Esophagus mucosa (tissue), 1 donor: ENCODE results near the gene TNNT1. TPM values are rescaled to one million over a fixed set of nuclear protein-coding genes. Genes with fewer than 3 reads are reported as not detected.
"Not testable (repeated sequence)": the region's sequence is repeated elsewhere in the genome, so short reads cannot be mapped to it uniquely, and the experiment has no call there.

Source experiments
- ATAC-seq: fragments of 200-7000 bp; cut with Tn5 transposase; one replicate; pipeline ENCODE4 v1.9.1; 2020
- total RNA-seq: library from RNA; stranded (reverse); gene quantifications from one replicate; pipeline ENCODE4 v1.2.4, GENCODE V29; 2023
- donor health status: DM: yes; HTN: yes; CAD: no.

TNNT1 gene, protein sequence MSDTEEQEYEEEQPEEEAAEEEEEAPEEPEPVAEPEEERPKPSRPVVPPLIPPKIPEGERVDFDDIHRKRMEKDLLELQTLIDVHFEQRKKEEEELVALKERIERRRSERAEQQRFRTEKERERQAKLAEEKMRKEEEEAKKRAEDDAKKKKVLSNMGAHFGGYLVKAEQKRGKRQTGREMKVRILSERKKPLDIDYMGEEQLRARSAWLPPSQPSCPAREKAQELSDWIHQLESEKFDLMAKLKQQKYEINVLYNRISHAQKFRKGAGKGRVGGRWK
- 9.4 TPM for total RNA-seq

DNA sequence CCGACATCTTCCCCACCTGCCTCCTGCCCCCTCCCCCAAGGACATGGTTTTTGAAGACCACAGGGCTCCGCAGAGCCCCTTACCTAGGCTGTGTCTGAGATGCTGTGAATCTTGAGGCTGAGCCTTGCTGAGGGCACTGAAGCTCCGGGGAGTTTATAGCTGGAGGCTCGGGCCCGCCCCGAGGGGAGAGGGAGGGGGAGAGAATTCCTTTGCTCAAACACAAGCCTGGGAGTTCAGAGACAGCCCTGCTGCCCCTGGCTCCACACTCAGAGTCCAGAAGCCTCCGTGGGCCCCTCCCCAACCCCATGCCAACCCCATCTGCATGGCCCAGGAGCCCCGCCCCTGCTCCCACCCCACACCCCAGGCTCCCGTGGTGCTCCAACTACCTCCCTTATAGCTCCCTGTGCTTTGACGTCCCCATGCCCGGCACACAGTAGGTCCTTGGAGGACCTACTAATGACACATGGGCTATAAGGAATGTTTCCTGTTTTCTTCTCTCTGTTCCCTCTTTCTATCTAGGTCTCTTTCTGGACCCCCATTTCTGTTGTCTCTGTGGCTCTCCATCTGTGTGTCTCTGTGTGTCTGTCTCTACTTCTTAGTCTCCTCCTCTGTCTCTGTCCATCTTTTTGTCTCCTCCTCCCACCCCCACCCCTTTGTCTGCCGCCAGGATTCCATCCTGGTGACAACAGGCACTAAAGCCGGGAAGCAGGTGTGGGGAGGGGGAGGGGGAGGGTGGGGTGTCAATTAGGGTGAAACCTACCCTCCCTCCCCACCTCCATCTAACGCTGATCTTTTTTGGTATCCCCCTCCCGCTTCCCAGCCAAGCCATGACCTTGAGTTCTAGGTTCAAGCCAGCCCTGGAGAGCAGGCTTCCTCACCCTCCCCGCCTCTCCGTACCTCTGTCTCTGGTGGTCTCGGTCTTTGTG lies at the start of gene TNNT1:
TSS of gene TNNT1 (minus strand) at position 129 of the 926 bp plus-strand sequence. CDS start 2,049 bp downstream, outside the sequence.
- ATAC-seq: no peak

DNA sequence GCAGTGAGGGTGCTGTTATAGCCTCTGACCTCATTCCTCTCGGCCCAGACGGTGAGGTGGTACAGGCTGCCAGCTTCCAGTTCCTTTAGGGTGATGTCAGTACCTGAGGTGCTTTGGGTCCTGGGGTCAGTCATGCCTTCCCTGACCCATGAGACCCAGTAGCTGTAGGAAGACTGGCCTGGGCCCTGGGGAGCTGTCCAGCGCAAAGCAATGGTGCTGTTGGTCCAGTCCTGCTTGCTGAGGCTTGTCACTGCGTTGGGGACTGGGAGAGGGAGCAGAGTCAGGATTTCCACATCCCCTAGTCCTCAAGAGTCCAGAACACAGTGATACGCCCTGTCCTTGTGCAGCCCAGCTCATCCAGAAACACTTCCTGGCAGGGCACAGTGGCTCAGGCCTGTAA lies 49.6 kb upstream of the TNNT1 start:
- ATAC-seq: no peak

DNA sequence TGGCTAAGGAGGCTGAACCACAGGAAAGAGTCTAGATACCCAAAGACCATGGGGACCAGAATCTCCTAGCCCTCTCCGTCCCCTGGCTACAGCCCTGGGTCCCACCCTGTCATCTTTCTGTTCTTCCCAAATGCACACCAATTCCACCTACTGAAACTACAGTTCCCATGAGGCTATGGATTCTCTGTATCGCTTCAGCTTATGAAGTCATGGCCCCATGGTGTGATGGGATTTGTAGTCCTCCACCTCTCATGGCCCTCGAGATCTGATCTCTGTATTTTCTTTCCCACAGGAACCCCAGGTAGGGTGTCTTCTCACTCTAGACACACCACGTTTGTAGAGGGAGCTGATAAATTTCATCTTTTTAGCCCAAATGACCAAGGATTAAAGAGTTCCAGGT lies 48.5 kb upstream of the TNNT1 start:
- no peak for ATAC-seq

DNA sequence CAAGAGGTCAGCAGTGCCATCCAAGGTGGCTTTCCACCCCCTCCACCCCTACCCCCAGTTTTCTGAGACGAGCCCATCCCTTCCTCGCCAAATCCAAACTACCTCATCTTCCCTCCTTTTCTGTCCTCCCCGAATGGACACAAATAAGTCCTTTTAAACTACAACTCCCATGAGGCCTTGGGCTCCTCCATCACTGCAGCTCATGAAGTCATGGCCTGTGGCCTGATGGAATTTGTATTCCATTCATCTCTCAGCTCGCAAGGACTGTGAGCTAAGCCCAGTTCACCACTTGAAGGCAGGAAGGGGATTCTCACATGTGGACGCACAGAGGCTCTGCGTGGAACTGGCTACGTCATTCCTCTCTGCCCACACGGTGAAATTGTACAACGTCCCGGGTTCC lies 47.8 kb upstream of the TNNT1 start:
- ATAC-seq: no peak

DNA sequence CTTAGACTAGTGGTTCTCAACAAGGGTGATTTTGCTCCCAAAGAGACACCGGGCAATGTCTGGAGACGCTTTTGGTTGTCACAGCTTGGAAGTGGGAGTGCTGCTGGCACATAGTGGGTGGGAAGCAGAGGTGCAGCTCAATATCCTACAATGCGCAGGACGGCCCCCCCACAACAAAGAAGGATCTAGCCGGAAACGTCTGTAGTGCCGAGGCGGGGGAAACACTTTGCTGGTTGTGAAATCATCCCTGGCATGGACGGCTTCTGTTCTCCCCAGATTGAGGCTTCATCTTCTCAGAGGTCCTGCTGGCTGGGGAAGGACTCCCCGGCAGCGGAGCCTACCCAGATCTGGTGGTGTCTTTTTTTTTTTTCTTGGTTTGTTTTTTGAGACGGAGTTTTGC lies 44.5 kb upstream of the TNNT1 start:
- ATAC-seq: no peak

DNA sequence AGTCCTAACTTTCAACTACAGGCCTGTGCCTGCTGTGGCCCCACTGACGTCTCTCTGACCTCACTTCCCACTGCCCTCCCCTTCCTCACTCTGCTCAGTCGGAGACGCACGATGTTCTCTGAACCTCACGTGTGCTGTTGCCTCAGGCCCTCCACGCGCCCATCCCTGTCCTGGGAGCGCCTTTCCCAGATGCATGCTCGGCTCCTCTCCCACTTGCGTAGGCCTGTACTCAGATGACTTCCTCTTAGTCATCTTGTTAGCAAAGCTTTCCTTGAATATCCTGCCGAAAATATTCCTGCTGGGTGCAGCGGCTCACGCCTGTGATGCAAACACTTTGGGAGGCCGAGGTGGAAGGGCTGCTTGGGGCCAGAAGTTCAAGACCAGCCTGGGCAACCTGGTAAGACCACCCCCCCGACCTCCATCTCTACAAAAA lies 40.4 kb upstream of the TNNT1 start:
- ATAC-seq: peak; percentile 99

DNA sequence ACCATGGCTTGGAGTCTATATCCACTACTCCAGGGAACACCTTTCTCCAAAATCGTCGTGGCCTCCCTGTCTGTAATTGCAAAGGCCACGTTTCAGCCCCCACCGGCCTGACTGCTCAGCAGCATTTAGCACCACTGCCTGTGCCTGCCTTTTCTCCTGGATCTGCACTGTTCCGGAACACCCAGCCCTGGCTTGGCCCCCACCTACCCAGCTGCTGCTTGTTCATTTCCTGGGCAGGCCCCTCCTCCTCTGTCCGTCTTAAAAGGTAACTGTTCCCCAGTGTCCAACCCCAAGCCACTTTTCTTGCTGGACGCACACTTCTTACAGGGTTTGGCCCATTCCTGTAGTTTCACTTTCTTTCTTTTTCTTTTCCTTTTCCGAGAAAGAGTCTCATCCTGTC lies 39.6 kb upstream of the TNNT1 start:
- peak; percentile 8 for ATAC-seq

DNA sequence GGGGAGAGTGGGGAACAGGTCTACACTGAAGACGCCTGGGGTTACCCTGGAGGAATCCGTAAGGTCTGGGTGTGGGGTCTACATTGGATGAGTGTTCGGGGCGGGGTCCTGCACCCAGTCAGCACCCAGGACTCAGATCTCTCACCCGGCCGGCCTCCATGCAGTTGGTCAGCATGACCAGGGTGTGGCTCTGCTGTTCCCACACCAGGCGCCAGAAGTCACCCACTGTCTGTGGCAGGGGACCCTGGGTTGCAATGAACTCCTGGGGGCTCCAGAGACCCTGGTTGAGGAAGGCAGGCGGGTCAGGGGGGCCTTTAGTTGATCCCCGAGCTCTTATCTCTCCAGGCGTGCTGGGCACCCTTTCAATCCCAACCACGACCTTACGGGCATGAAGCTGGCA lies 37.1 kb upstream of the TNNT1 start:
- no peak for ATAC-seq

DNA sequence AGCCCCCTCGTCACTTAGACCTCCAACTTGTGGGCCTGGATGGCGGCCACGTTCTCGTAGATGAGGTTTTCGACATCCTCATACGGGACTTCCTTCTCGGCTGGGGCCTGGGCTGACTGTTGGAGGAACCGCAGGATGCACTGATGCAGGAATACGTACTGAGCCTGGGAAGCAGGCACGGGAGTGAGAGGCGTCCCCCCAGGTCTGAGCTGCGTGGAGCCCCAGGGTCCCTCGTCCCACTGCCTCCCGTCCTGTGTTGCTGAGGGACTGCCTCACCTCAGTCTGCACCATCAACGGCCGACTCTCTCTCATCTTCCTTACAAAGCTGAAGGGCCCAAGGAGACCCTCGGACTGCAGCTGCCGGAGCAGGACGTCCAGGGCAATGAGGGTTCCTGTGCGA lies 32.7 kb upstream of the TNNT1 start:
- ATAC-seq: no peak

DNA sequence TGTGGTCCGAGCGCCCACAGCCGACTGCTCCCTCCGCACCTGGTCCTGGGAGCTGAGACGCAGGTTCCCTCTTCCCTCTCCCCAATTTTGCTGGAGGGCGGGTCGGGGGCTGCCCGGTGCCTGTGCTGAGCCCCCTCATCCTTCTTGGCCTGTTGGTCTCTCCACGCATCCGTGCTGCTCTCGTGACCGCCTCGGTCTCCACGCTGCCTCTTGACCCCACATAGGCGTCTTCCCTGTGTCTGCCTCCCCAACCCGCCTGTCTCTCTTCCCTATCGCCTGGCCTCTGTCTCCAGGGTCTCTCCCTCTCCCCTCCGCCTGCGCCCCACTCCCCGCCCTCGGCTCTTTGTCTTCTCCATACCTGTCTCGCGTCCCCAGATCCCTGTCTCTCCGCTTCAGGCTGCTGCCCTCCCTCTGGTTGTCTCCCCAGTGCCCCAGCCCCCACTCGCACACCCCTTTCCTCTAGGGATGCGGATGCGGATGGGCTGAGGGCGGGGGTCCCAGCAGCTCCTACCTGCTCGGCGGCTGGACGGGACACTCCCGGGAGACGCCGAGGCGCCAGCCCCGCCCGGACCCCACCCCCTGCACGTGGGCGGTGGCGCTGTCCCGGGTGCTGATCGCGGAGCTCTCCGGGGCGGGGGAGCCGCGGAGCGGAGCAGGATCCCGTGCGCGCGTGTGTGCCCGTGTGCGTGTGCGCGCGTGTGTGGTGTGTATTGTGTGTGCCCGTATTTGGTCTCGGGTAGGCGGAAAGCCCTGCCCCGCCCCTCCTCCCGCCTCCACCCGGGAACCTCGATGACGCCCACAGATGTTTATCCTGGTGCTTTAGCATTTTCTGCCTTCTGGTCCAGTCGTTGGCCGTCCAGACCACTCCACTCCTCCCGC lies 30.8 kb upstream of the TNNT1 start, which contains the start of gene SYT5:
TSS of gene SYT5 (minus strand) at position 684 of the 879 bp plus-strand sequence. CDS start 1,248 bp downstream, outside the sequence.
- peak; percentile 77 for ATAC-seq

DNA sequence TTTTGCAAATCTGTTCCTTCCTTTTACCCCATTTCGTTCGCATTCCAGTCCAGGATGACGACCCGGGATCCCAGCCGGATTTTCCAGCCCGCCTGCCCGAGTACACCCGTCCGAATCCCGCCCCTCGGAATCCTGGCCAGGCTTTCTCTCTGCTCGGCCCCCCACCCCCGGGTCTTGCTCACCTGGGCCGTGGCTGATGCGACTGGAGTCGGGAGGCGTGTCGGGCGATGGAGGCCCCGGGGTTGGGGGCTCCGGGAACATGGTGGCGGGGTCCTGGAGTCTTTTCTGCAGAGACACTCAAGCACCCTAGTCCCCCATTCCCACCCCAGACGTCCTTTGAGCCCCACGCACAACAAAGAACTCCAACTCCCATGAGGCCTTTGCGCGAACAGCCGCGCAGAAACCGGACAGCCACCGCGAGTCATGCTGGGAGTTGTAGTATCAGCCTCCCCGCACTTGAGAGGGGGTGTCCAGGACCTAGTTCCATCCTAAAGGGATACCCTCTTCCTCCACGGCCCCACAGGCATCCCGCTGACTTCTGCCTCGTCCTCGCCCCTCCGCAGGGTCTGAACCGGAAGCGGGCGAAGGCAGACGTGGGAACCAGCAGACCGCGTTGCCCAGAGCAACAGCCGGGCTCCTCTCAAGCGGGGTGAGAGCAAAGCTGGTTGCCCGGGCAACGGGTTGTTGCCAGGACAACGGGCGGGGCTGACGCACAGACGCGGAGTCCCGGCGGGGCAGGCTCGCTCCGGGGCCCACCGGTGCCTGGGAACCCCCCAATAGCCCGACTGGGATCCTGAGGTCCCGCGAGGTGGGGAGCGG lies 30.0 kb upstream of the TNNT1 start:
- peak; percentile 44 for ATAC-seq

DNA sequence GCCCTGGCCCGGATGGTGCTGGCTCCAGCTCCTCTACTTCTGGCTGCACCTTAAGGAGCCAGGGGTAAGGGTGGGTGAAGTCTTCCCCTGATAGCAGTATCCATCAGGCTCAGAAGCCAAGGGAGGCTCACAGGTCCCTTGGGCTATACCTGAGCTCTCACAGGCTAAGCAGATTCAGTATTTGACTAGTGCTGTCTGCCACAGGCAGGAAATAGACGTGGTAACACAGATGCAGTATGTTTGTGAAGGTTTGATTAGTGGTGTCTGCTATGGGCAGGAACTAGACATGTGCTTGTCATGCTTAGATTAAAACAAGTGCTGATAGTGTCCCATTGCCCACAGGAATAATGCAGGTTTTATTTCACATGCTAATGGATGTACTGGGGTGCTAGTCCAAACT lies 27.1 kb upstream of the TNNT1 start:
- no peak for ATAC-seq

DNA sequence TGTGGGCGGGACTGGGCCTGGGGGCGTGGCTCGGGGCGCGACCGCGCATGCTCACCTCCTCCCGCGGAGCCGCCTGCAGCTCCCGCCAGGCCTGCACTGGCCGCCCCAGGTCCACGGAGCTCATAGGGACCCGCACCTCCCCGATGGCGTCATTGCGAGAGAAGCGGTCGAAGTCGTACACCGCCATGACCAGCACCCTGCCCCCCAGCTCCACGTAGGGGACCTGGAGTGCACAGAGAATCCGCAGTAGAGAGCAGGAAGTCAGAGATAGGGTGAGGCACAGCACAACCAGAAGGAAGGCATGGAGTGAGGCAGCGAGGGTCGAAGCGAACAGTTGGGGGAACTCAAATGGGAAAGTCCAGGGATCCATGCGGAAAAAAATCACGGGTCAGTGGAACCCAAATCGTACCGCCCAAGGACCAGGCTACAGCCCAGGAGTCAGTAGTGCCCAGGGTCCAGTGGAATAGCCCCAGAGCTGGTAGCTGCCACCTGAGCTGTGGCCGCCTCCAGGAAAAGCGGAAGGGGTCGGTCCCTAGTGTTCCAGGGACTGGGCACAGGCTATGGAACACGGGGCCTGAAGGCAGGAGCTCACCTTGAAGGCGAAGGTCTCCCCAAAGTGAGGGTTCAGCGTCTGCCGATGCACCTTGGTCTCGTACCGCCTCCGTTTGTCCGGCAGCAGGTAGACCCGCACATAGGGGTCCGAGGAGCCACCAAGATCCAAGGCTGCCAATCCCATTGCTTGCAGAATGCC lies 26.3 kb upstream of the TNNT1 start:
- ATAC-seq: no peak

DNA sequence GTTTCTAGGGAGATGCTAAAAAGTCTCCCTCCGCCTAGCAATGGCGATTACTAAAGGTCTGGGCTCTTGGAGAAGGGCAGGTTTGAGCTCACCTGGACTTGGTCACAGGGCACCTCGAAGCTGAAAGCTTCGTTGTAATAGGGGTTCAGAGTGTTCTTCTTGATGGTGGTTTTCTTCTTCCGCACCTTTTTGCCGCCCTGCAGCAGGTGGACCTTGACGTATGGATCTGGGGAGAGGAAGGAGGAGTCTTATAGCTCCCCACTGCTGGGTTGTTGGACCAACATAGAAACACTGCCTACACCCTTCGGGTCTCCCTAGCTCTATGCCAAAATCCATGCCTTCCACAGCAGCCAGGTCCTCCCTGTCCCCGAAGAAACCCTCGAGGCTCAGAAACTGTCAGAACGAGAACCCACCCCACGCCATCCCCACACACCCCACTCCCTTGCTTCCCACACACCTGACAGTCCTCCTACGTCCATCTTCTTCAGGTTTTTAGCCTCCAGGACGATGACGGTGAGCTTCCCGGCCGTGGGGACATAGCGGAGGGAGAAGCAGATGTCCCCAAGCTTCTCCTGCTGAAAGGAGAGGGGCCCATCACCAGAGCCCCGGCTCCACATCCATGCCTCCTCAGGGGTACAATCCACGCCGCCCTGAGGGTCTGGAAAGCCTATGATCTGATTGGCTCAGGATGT lies 25.6 kb upstream of the TNNT1 start:
- no peak for ATAC-seq

DNA sequence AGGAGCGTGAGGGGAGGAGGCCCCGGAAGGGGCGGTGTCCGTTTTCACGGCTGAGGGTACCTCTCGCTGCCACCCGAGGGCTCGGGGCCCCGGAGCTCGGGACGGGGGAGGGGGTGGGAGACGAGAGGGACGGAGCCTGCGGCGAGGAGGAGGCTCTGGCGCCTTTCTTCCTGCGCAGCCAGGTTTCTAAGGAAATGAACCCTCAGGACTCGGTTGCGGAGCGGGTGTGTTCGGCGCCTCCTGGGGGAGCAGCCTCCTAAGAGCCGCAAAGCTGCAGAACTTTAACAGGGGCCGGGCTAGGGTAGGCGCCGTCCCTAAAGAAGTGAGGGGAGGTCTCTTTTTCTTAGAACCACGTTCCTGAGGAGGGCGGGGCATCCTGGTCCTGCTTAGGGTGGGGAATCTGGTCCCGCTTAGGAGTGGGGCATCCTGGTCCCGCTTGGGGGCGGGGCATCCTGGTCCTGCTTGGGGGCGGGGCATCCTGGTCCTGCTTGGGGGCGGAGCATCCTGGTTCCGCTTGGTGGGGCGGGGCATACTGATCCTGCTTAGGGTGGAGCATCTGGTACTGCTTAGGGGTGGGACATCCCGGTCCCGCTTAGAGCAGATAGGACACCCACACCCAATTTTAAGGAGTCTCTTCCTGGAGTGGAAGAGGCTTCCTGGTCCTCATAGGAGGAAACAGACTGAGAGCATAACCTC lies 24.9 kb upstream of the TNNT1 start:
- ATAC-seq: peak; percentile 35

DNA sequence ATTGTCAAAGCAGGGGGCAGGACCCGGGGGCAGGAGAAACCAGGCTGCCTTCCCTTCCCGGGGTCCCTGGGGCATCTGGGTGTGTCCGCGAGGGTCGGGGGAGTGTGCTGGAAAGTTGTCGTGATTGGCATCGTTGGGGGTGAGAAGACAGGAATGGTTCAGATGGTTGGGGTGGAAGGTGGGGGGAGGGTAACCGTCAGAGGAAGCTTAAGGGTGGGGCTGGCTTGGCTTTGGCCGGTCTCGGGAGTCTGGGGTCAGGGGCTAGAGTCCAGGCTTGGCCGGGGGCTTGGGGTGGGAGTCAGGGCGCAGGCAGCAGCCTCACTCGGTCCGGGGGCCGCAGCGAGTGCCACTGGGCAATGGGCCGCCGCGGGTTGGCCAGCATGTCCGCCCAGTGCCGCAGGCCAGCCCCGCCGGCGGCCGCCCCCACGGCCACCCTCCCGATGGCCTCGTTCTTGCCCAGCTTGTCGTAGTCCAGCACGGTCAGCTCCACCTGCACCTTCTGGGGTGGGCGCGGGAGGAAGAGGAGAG lies 24.2 kb upstream of the TNNT1 start:
- ATAC-seq: peak; percentile 13

DNA sequence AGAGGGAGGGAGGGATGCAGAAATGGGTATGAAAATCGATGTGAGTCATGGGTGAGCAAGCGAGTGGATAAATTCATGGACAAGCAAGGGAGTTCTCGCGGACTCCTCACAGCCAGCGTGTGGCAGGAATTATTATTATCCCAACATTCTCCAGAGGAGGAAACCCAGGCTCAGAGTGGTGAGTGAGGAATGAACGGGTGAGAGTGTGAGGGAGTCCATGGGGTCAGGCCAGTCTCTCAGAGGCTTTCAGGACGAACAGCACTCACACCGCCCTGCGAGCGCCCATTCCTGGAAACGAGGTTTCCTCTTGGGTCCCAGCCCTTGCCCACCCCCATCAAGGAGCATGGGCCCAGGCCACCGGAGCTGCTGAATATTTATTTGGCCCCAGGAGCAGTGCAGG lies 23.7 kb upstream of the TNNT1 start:
- ATAC-seq: no peak

DNA sequence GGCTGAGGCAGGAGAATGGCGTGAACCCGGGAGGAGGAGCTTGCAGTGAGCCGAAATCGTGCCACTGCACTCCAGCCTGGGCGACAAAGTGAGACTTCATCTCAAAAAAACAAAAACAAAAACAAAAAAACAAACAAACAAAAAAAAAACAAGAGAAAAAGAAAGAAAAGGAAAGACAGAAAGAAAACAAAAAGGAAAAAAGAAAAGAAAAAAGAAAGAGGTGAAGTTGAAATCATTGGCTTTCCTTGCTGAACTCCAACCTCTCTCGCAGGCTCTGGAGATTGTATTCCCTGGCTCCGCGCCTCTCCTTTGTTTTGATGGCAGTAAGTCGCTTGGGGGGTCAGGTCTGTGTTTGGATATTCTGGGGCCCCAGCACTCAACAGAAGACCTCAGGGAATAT lies 23.3 kb upstream of the TNNT1 start:
- not testable (repeated sequence) for ATAC-seq

DNA sequence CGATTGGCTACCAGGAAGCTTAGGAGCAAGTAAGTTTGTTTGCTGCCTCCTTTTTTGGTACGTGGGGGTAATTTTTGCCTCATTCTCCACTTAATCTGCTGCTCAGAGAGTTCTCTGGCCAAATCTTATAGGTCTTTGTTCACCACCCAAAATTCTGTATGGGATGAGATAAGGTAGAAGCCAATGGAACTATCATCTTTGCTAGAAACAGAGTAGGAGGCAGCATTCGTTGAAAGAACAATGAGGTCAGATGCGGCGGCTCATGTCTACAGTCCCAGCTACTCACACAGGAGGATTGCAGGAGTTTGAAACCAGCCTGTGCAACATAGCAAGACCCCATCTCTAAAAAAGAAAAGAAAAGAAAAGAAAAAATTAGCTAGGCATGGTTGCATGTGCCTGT lies 22.4 kb upstream of the TNNT1 start:
- ATAC-seq: no peak

DNA sequence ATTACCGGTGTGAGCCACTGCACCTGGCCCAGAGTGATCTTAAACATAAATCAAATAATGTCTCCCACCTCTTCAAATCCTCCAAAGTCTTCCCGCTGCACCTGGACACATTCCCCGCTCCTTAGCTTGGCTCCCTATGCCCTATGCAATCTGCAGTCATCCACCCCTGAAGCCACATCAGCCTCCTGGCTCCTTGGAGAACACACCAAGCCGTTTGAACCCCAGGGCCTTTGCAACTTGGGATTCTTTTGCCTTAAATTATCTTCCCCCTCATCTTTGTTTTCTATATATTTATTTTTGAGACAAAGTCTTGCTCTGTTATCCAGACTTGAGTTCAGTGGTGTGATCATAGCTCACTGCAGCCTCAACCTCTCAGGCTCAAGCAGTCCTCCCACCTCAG lies 20.1 kb upstream of the TNNT1 start:
- ATAC-seq: no peak
